ENCODE results near the gene IFT88. TPM values are rescaled to one million over a fixed set of nuclear protein-coding genes. Genes with fewer than 3 reads are reported as not detected.

The IFT88 gene
- total RNA-seq, 1 experiment from 2014 or later: 5.2 TPM

GRCh38 chr13:20652946-20653345 is 86.0 kb downstream of the IFT88 start:
- no peaks in the 10 kb centered on the region for H3K4me1 Mint-ChIP-seq
- no peaks in the 10 kb centered on the region for H3K36me3 Mint-ChIP-seq (ENCODE audit: insufficient read depth in 1 of 3, low read depth in 3 of 3)
- no peak for TF ChIP-seq CTCF (conservative IDR thresholded peaks at IDR 0.05)
- H3K4me2 ChIP-seq (ENCODE audit: insufficient read depth, insufficient read length, low read length): no peak overlapping the region
- no peaks in the 10 kb centered on the region for H3K27me3 ChIP-seq (ENCODE audit: insufficient read depth, low read length)
- H3K9me3 Mint-ChIP-seq: no peaks in the 10 kb centered on the region
- H3K4ac ChIP-seq (ENCODE audit: low read depth, low read length): no peak overlapping the region
- H3K79me2 ChIP-seq (ENCODE audit: insufficient read depth, low read length): no peaks in the 10 kb centered on the region
- no peaks in the 10 kb centered on the region for H3K9me3 ChIP-seq (ENCODE audit: control insufficient read depth, low read depth, low read length)
- no peak overlapping the region for H2BK12ac ChIP-seq (ENCODE audit: insufficient read length, low read depth, low read length)
- H2BK20ac ChIP-seq (ENCODE audit: low read depth, low read length, poor library complexity, severe bottlenecking): no peak overlapping the region
- no peak overlapping the region for H3K4me3 Mint-ChIP-seq
- H3K79me1 ChIP-seq (ENCODE audit: insufficient read depth, low read depth, low read length, poor library complexity, severe bottlenecking): no peaks in the 10 kb centered on the region
- H3T11ph ChIP-seq (ENCODE audit: low read length): no peak overlapping the region
- H2BK15ac ChIP-seq (ENCODE audit: low read depth, low read length): no peak overlapping the region
- no peak overlapping the region for H4K5ac ChIP-seq (ENCODE audit: insufficient read length, low read depth, low read length)
- no peak overlapping the region for H3K27ac Mint-ChIP-seq
- H4K91ac ChIP-seq (ENCODE audit: insufficient read length, low read depth, low read length): no peak overlapping the region
- H3K27ac ChIP-seq (ENCODE audit: insufficient read length, low read depth, low read length): no peak overlapping the region
- no peak overlapping the region for H3K9ac ChIP-seq (ENCODE audit: extremely low read depth, insufficient read length, low read length)
- no peak overlapping the region for H3K18ac ChIP-seq (ENCODE audit: insufficient read length, low read depth, low read length)
- H4K8ac ChIP-seq (replicated peaks; ENCODE audit: insufficient read length, low read depth, low read length): no peak overlapping the region
- no CpG with 5 or more reads among the region's 4 CpGs for WGBS (ENCODE audit: extremely low coverage, insufficient read length, low lambda C conversion rate)
- H2BK120ac ChIP-seq (ENCODE audit: low read depth, low read length, poor library complexity, severe bottlenecking): no peak overlapping the region
- H2AFZ ChIP-seq (ENCODE audit: low read length): no peak overlapping the region
- no peak for DNase-seq
- H2AK5ac ChIP-seq (ENCODE audit: insufficient read length, low read length): no peak overlapping the region
- H3K56ac ChIP-seq (ENCODE audit: insufficient read length, low read depth, low read length): no peak overlapping the region
- no peaks in the 10 kb centered on the region for H3K23me2 ChIP-seq (ENCODE audit: insufficient read length, low read depth, low read length, poor library complexity, severe bottlenecking)
- no peak overlapping the region for H3K23ac ChIP-seq (ENCODE audit: insufficient read length, low read depth, low read length)
- H3K4me1 ChIP-seq (ENCODE audit: insufficient read depth, low read length): no peaks in the 10 kb centered on the region
- no peak overlapping the region for H2BK5ac ChIP-seq (ENCODE audit: insufficient read length, low read length)
- no peak overlapping the region for H3K14ac ChIP-seq (ENCODE audit: insufficient read depth, low read length)
- H4K20me1 ChIP-seq (ENCODE audit: control insufficient read depth, insufficient read depth, insufficient read length): no peaks in the 10 kb centered on the region
- H3K27me3 Mint-ChIP-seq (ENCODE audit: low read depth): no peaks in the 10 kb centered on the region

Data from H9 (cell line).